GM19455 (cell line): ENCODE measurements around the gene MAPK8.

Experiments used
- ATAC-seq: cut with Tn5 transposase; IDR thresholded peaks from one replicate; pipeline ENCODE4 v1.9.1; 2021; ENCODE audit not compliant: unreplicated experiment

MAPK8 gene

DNA sequence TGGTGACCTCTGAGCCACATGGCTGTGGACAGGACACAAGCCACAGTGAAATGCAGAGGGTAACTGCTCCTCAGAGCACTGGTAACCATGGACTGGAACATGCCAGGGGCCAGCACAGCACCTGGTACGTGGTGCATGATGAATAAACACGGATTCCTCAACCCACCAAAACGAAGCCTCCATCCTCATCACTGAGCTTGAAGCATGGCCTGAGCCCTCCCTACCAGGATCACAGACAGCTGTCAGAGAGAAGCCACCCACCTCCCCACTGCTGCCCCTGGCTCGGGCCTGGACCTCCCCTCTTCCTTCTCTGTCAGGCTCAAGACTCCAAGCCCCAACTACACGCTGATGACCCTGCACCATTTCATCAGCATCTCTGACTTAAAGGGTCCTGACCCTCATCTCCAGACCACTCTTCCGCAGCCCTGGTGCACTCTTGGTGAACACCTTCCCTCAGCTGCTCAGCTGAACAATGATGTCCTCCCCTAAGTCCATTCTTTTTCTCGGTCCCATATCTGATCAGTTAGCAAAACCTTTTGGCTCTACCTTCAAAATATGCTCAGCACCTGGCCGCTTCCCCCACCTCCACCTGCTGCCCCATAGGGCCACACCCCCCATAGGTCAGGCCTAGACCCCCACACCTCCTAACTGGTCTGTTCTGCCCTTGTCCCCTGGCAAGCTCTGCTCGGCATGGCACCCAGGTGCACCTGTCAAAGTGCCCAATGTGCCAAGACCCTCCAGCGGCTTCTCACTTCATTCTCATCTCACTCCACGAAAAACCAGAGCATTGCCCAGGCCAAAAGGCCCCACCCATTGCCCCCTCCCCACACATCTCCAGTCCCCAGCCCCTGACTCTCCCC is 141.1 kb downstream of the MAPK8 start:
- ATAC-seq: no peak

DNA sequence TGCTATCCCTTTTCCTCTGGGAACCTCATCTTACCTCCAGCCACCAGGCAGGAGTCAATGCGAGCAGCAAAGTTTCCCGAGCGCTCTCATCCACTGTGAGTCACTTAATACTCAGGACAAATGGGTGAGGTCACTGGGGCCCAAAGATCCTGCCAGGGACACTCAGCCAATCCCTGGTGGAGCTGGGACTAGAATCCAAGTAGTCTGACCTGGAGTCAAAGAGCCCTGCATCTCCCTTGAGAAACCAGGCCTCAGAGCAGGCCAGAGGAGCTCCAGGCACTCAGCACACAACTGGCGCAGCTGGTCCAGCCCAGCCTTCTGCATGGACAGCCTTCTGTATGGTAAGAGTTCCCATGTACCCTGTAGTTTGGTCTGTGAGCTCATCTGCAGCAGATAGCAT is 142.3 kb downstream of the MAPK8 start:
- ATAC-seq: no peak

DNA sequence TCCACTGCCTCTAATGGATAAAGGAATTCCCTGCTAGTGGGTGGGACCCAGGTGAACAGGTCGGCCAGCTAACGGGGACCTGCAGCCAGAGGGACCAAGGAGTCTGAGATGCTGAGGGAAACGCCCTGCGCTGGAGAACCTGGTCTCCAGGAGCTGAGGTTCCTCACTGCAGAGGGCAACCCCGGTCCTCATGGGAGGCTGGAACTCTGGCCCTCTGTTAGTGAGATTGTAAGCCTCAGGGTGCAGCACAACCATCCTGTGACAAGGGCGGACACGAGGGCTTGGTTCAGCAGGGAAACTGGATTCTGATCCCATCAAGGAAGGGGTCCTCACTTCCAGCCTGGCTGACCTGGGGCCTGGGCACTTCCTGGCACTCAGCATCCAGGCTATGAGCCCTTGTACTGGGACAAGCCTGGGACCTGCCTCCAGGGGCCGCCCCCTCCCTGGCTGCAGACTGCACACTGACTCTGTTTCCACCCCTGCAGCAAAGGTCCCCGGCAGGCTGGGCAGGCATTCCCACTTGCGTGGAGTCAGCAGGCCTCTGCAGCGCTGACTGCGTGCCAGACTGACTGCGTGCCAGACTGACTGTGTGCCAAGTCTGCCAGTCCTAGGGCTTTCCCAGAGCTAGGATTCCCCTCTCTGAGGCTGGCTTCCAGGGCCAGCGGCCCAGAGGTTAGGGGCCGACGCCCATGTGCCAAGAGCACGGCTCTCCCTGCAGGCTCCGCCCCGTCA is 143.2 kb downstream of the MAPK8 start:
- ATAC-seq: no peak

DNA sequence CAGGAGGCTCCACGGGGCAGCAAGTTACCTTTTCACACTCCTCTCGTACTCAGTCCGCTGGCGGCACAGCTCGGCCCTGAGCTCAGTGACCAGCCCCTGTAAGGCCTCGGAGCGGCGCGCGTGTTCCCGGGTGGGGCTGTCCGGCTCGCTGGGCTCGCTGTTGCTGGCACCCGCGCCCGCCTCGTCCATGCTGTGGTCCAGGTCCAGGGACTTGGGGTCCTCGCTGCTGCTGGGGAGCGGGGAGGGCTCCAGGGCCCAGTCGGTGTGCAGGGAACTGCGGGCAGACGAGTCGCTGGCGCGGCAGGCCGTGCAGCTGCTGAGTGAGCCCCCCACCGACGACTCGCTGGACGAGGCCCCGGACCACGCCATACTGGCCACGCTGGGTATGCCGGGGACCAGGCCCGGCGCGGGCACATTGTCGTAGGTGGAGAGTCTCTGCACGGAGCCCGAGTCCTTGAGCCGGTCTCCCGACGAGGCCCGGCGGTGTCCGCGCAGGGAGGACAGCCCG is 143.8 kb downstream of the MAPK8 start:
- ATAC-seq: no peak

DNA sequence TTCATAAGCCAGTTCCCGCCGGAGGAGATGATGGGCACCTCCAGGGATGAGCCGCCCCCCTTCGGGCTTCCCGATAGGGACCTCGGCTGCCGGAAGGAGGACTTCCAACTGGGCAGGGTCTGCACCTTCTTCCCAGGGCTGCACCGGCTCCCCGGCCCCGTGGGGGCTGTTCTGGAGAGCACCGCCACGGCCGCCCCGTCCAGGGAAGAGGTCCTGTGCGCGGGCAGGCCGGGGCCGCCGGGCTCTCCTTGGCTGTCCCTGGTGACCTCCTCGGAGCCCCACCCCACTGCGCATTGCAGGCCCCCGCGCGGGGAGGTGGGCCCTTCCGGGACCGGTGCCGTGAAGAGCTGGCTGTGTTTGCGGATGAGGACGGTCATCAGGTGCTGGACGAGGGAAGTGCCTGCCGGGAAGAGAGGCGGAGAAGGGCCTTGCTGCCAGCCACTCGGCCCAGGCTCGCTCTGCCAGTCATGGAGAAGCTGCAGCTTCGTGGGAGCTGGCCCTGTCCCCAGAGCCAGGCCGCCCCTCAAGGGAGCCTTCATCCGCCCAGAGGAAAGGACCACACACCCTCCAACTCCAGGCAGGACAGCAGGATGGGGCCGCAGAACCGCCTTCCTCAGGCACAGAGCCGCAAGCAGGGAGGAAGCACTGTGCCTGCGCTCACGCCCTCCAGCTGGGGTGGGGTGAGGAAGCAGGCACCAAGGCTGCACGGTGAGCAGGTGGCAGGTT is 144.4 kb downstream of the MAPK8 start:
- no peak for ATAC-seq

DNA sequence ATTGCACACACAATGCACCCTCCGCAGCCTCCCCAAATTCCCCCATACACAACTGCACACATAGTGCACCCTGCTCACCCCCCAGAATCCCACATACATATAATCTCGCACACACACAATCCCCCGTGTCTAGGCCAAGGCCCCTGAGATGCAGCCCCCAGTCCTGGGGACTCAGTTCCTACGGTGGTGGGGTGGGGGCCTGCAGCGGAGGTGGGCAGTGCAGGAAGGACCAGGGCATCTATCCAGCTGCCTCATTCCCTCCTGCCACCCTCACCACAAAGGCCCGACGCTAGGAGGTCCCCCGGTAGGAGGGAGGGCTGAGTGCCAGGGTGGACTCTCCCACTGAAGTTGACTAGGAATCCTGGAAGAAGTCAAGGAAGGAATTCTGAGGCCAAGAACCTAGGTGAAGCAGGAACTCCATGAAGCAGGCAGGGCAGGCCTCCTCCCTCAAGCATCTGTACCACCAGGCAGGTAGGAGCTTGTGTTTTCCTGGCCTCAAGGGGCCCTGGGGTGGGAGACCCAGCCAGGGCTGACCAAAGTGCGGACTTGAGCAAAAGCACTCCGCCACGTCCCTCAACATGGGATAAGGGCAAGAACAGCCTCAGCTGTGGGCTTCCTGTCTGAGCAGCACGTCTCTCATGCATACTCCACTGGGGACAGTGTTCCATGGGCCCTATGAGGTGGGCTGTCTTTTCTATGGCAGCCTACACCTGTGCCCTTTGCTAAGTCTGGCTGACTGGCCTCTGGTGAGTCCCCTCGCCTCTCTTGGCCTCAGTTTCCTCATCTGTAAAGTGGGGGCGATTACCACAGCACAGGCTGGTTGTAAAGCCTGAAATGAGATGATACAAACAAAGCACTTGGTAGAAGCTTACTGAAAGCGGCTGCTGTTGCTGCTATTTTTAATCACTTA is 145.7 kb downstream of the MAPK8 start:
- no peak for ATAC-seq

DNA sequence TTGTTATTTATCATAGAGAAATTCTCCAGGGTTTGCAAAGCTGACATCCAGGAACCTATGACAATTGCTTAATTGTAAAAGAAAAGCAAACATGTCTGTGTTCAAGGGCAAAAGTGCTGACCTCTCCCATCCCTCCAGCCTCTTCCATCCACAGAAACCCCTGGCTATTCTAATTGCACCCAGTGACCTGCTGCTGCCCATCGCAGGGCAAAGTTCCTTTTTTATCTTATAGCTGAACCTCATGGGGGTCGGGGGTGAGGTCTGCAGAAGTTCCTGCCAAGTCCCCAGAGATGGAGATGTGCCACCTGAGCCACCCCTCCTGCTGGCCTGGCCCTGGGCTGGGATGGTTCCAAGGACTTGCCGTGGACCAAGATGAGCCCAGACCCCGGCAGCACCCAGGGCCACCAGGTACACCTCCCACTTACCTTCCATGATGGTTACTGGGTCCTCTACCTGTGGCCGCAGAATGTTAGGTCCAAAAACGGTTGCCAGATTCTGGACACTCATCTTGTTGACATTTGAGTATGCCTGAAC is 146.5 kb downstream of the MAPK8 start:
- no peak for ATAC-seq

DNA sequence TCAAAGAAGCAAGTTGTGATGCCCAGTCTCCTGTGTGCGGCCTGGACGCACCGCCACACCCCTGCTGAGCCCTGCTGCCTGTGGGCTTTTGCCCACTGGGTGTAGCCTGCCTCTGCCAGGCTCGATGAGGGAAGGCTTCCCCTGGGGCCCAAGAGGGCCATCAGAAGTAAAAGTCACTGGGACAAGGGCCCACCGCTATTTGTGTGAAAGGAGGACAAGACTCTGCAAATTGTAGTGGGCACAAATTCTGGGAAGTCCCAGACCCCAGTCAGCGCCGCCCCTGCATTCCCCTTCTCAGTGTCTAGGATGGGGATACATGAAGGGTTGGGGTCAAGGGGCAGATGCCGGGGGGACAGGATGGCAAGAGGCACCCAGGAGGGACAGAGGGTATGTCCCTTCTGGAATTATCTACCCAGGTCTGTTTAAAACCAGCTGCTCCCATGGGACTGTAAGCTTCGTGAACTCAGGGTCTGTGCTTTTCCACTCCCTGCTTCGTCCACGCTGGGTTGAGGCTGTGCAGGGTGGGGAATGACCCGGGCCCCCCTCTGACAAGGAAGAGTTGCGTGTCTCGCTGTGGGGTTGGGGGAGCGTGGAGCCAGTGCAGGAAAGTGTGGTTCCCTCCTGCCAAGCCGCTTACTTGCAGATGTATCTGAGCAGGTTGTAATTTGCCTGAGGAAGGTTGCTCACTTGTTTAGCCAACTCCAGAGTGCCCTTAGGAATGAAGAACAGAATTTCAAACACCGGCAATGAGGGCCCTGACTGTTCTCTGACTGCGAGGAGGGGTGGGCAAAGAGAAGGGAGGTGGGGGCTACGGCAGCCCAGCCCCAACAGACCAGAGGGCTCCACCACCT is 147.2 kb downstream of the MAPK8 start:
- no peak for ATAC-seq

DNA sequence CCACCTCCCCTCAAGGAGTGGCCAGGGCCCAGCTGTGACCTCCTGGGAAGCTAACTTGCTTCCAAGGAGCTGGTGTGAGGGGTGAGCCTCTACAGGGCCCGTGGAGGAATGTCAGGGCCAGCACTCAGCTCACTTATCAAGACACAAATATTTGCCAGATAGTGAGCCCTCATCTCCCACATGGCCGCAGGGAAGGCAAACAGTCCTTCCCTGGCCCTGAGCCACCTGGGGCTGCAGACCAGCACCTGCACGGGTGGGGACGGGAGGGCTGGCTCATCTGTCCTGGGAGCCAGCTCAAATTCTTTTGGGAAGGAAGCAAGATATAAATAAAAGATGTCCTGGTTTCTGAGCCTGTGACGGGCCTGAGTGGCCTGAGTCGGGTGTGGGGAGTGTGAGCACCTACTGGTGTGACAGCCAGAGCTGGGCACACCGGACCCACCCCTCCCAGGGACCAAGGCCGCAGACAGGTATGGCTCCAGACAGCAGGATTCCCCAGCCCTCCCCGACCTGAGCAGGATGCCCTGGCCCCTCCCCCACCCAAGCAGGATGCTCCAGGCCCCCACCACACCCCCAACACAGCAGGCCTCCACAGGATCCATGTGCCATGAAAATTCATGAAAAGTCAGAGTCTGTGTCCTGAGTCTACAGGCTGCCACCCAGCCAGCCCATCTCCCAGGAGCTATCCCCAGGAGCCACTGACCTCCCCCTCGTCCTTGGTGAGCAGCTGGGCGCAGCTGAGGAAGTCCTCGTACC is 148.0 kb downstream of the MAPK8 start:
- ATAC-seq: no peak

DNA sequence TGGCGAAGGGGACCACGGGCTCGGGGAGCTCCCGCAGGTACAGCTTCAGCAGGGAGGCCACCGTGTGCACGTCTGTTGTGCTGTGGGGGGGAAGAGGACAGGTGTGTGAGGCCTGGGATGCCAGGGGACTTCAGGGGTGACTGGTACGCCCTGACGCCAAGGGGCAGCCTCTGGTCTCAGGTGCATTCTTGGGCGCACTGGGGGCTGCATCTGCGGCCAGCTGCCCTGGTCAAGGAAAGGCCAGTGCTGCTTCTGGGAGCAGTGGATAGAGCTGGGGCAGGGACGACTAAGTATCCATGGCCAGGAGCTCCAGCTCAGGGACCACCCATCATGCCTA is 148.5 kb downstream of the MAPK8 start:
- no peak for ATAC-seq

DNA sequence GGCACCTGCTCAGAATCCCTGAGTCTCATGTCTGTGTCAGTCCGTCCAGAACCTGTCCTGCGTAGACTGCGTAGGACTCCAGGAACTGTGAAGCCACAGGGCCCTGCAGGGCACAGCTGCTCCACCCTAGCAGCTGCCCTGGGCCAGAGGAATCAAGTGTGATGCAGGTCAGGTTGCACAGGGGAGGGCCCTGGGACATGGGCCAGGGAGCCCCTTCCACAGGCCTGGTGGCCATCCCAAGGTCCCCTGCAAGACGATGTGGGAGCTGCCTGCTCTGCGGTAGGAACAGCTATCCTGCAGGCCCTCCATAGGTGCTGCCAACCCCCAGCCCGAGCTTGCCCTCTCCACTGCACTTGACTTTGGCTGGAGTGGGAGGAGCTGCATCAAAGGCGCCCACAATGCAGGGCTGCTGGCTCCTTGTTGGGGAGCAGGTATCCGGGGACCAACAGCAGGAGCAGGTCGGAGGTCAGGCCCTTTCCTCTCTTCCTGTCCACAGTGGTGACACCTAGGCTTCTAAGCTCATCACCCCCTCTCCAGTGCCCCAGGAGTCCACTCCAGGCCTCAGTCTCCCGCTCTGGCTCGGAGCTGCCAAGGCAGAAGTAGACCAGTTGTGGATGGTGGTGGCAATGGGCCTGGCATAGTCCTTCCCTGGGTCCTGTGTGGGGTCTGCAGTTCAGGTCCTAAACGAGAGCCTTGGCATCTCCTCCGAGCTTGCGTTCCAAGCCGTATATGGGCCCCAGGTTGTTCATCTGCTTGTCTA is 149.1 kb downstream of the MAPK8 start:
- ATAC-seq: no peak

DNA sequence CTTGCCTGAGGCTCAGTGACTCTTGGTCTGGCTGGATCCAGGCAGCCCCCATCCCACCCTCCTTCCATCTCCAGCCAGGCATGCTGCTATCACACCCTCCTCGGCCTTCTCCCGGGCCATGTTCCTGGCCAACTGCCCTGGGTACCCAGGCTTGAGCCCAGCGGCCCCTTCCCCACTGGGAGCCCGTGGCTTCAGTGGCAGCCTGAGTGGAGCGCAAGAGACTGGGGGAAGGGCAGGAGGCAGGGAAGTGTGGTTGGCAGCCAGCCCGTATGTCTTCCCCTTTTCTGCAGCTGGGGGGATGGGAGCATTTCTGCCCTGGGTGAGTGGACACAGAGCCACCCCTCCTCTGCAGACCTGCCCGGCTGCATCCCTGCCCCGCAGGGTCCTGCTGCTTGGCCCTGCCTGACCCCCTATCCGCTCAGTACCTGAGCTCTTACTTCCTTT is 149.9 kb downstream of the MAPK8 start:
- no peak for ATAC-seq

DNA sequence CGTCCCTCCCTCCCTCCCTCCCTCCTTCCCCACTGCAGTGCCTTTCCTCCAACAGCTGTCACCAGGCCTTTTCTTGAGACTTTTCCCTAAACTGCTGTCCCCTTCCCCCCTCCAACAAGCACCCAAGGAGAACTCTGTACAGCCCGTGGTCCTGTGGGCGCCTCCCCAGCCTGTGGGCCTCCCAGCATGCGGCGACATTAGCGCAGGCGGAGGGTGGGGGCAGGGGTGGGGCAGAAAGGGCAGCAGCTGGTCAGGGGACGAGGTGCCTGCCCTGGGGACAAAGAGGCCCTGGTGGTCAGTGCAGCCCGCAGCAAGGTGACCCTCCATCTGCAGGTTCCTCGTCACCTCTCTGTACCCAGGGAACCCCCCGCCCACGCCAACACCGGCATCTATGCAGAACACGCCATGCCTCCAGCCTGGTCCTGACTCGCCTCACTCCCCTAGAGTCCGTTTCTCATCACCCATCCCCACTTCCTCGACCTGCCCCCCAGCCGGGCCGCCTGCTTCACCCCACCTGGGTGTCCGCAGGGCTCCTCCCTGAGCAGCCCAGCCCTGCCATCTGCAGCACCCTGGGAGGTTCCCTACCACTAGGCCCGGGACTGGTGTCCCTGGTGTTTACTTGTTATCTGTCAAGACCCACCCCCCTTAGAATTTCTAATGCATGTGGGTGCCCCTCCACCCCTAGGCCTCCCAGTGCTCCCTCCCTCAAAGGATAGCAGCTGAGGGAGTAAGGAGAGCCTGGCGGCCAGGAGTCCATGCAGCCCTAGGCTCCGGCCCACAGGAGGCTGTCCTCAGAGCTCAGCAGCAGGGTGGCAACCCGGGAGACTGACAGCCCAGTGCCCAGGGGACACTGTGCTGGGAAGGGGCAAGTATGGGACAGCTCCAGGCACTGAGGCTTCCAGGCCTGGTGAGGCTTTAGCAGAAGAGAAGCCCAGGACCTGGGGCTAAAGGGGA is 150.6 kb downstream of the MAPK8 start:
- ATAC-seq: no peak

DNA sequence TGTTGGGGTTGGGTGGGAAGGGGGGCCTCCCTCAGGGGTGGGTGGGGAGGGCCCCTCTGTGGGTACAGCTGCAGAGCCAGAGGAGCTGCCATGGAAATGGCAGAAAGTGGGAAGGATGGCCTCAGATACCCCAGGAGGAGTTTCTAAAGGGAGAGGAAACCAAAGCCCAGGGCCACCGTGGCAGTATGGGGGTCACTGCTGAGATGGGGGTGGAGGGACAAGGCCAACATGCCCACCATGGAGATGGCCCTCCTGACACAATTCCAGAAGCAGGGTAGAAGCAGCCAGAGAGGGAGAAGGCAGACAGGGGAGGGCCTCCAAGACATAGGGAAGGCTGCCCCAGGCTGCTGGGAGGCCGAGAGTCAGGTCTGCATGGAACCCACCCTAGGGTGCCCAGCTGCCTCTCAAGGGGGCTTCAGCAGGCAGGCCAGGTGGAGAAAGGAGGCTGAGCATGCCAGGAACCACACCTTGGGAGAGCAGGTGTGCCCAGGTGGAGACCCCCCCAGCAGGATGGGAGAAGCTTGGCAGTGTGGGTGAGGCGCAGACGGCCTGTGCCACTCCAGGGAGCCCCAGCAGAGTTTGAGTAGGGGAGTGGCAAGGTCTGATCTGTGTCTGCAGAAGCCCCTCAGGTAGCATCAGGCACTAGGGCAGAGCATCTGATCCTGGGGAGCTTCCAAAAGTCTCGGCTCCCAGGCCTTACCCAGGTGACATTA is 151.6 kb downstream of the MAPK8 start:
- no peak for ATAC-seq

DNA sequence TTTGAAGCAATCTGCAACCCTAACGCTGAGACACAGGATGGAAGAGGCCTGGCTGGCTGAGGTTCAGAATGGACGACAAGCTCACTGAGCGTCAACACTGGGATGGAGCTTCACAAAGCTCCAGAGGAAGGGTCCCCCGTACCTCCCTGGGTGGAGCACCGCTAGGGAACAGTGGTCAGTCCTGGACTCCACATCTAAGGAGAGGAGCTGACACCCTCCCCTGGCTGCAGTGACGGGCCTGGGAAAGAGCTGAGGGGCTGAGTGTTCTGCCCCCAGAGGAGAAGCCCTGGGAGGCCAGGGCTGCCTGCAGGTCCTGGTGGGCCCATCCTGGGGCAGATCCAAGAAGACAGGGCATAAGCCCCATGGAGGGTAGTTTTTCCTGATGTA is 152.2 kb downstream of the MAPK8 start:
- no peak for ATAC-seq
